Sigmoid colon (tissue), 7 donors: ENCODE results near the gene SFMBT2. TPM values are rescaled to one million over a fixed set of nuclear protein-coding genes. Genes with fewer than 3 reads are reported as not detected.
A peak's percentile ranks its signal among the peaks of the same experiment; 100 is the strongest.

Source experiments
- DNase-seq: peaks from one replicate; pipeline ENCODE4 v3.0.0-alpha.2; 2019
- H3K27ac ChIP-seq, 4 donors: fragments of 200-600 bp; sonication (generic); one replicate each; pipeline ENCODE4 v1.5.1; 2016 to 2019; ENCODE audit warnings: mild to moderate bottlenecking in 1 of 4
- H3K27me3 ChIP-seq, 3 donors: fragments of 200-600 bp; sonication (generic); one replicate each; pipeline ENCODE4 v1.5.1; 2019; ENCODE audit warnings: mild to moderate bottlenecking in 1 of 3
- H3K36me3 ChIP-seq, 4 donors: fragments of 200-600 bp; sonication (generic); one replicate each; pipeline ENCODE4 v1.5.1; 2016 to 2019
- H3K4me1 ChIP-seq, 4 donors: fragments of 200-600 bp; sonication (generic); one replicate each; pipeline ENCODE4 v1.5.1; 2017 to 2019
- H3K4me3 ChIP-seq, 4 donors: fragments of 200-600 bp; sonication (generic); one replicate each; pipeline ENCODE4 v1.5.1; 2017 to 2019; ENCODE audit warnings: mild to moderate bottlenecking in 2 of 4, moderate library complexity in 1 of 4
- H3K9me3 ChIP-seq, 4 donors: fragments of 200-600 bp in 3 of 4; sonication (generic) in 3 of 4; one replicate each; pipeline versions ENCODE4 v1.5.1 to v1.6.1; 2013 to 2019
- CTCF ChIP-seq, 4 experiments: fragments of 450-650 bp in 3 of 4; fragments of 200-600 bp in 1 of 4; IDR thresholded peaks; one replicate each; pipeline ENCODE4 v1.5.1; 2016 to 2019; ENCODE audit warnings: antibody characterized with exemption in 4 of 4, mild to moderate bottlenecking in 3 of 4, moderate library complexity in 2 of 4
- EP300 ChIP-seq, 4 donors: sonication (generic); formaldehyde crosslinking; IDR thresholded peaks; one replicate each; pipeline ENCODE4 v1.6.1; 2017; ENCODE audit warnings: antibody characterized with exemption in 4 of 4
- POLR2A ChIP-seq, 2 donors: fragments of 450-650 bp; IDR thresholded peaks; one replicate each; pipeline ENCODE4 v1.6.1; 2016; ENCODE audit warnings: antibody characterized with exemption in 2 of 2, mild to moderate bottlenecking in 2 of 2, moderate library complexity in 2 of 2
- POLR2AphosphoS5 ChIP-seq, 4 donors: sonication (generic); formaldehyde crosslinking; IDR thresholded peaks; one replicate each; pipeline ENCODE4 v1.6.1; 2017; ENCODE audit warnings: antibody characterized with exemption in 4 of 4
- WGBS, 2 donors: extraction: QIAGEN DNeasy Blood & Tissue Kit; methylation state at CpG; one replicate each; pipeline ENCODE4 v1.1.7; 2013; 5-methylcytosine and 5-hydroxymethylcytosine counted together
- intact Hi-C: fragments of 100-400 bp; cut with DNase I; formaldehyde crosslinking; loops from one replicate; pipeline ENCODE4 v1.15.1; 2023
- polyA plus RNA-seq, 3 donors: library from polyadenylated mRNA; stranded (reverse); fragments of 200-250 nt; gene quantifications; one replicate each; pipeline ENCODE4 v1.2.3, GENCODE V29; 2013
- total RNA-seq, 4 donors: library from RNA; depleted of rRNA; stranded (reverse); fragments of >200 nt; gene quantifications; one replicate each; pipeline ENCODE4 v1.1.0, GENCODE V29; 2016
- donor health status: healthy with polysubstance abuse.
- donor health status: Bipolar disorder and iron deficiency.
- donor health status: healthy.

Gene SFMBT2
- total and polyA plus RNA-seq, 7 donors, result 0.60 to 6.4 (median 4.2) TPM

GRCh38 chr10:7414766-7415165, 3.9 kb upstream of the SFMBT2 start:
- Histone ChIP-seq H3K4me1 (peaks cover 0 to 32% (median 30%) of the 10 kb centered on the region in 4 donors), H3K27me3 (peaks cover 21 to 42% (median 36%) of the 10 kb centered on the region in 3 donors), H3K9me3 (no peaks in the 10 kb centered on the region), H3K36me3 (no peaks in the 10 kb centered on the region), H3K4me3 (no peak overlapping the region), H3K27ac (no peak overlapping the region)
- DNase-seq, result no peak
- 72 to 91% methylated on average over 2 of the region's 2 CpGs for WGBS, 2 donors
- TF ChIP-seq CTCF (IDR thresholded peaks at IDR 0.05) (no peak), POLR2AphosphoS5 (IDR thresholded peaks at IDR 0.05) (no peak), POLR2A (IDR thresholded peaks at IDR 0.05) (no peak), EP300 (IDR thresholded peaks at IDR 0.05) (no peak)
- intact Hi-C loops, result loop anchor here (5.0 to 10.0 kb wide), 5 partner anchors 492 to 1000 kb away; partner anchors contain the start of gene PRKCQ

GRCh38 chr10:7412928-7413282, 2.1 kb upstream of the SFMBT2 start:
- Histone ChIP-seq H3K4me1 (peaks cover 0 to 49% (median 47%) of the 10 kb centered on the region in 4 donors), H3K36me3 (no peaks in the 10 kb centered on the region), H3K27ac (no peak overlapping the region), H3K4me3 (peak overlapping the region in 3 of 4 donors; percentile 14 to 68 (median 66)), H3K27me3 (peaks cover 21 to 60% (median 53%) of the 10 kb centered on the region in 3 donors), H3K9me3 (no peaks in the 10 kb centered on the region)
- no peak for DNase-seq
- intact Hi-C loops, result loop anchor here (5.0 to 10.0 kb wide), 4 partner anchors 491 to 998 kb away; partner anchors contain the start of gene PRKCQ
- TF ChIP-seq CTCF (IDR thresholded peaks at IDR 0.05) (no peak), POLR2A (IDR thresholded peaks at IDR 0.05) (no peak), POLR2AphosphoS5 (IDR thresholded peaks at IDR 0.05) (no peak), EP300 (IDR thresholded peaks at IDR 0.05) (no peak)
- 8 to 9% methylated on average over 32 of the region's 32 CpGs for WGBS, 2 donors

GRCh38 chr10:7412237-7412927, 1.5 kb upstream of the SFMBT2 start:
- no peak for TF ChIP-seq POLR2A (IDR thresholded peaks at IDR 0.05)
- TF ChIP-seq EP300 (IDR thresholded peaks at IDR 0.05), result no peak
- no peak for TF ChIP-seq POLR2AphosphoS5 (IDR thresholded peaks at IDR 0.05)
- no peak for TF ChIP-seq CTCF (IDR thresholded peaks at IDR 0.05)
- no peak for DNase-seq
- Histone ChIP-seq H3K4me1 (peaks cover 0 to 55% (median 51%) of the 10 kb centered on the region in 4 donors), H3K27me3 (peaks cover 23 to 65% (median 54%) of the 10 kb centered on the region in 3 donors), H3K36me3 (no peaks in the 10 kb centered on the region), H3K9me3 (no peaks in the 10 kb centered on the region), H3K4me3 (peak overlapping the region in 3 of 4 donors; percentile 14 to 68 (median 66)), H3K27ac (no peak overlapping the region)
- intact Hi-C loops, result loop anchor here (5.0 to 10.0 kb wide), 4 partner anchors 490 to 998 kb away; partner anchors contain the start of gene PRKCQ
- WGBS, 2 donors, result 3 to 11% methylated on average over 51 of the region's 51 CpGs

- TF ChIP-seq CTCF (IDR thresholded peaks at IDR 0.05), result no peak
- TF ChIP-seq POLR2AphosphoS5 (IDR thresholded peaks at IDR 0.05), result no peak
- no peak for TF ChIP-seq POLR2A (IDR thresholded peaks at IDR 0.05)
- TF ChIP-seq EP300 (IDR thresholded peaks at IDR 0.05), result no peak
- peaks cover 0 to 58% (median 52%) of the 10 kb centered on the region in 4 donors for H3K4me1 ChIP-seq
- H3K27me3 ChIP-seq, result peaks cover 24 to 69% (median 55%) of the 10 kb centered on the region in 3 donors
- H3K27ac ChIP-seq, result peak overlapping the region in 2 of 4 donors; percentile 74 to 78
- intact Hi-C loops, result loop anchor here (5.0 to 10.0 kb wide), 4 partner anchors 489 to 997 kb away; partner anchors contain the start of gene PRKCQ
- 2 to 17% methylated on average over 38 of the region's 38 CpGs for WGBS, 2 donors
- H3K36me3 ChIP-seq, result no peaks in the 10 kb centered on the region
- DNase-seq, result no peak
- H3K9me3 ChIP-seq, result no peaks in the 10 kb centered on the region
- H3K4me3 ChIP-seq, result peak overlapping the region; percentile 39 to 68 (median 60)
These were observed 866 bp upstream of the SFMBT2 start for GRCh38 chr10:7411671-7412128.
